CD4-positive, alpha-beta T cell treated with Interferon gamma for 1 hour (primary cell): ENCODE data around the gene HIBADH.
"Not testable (repeated sequence)": the region's sequence is repeated elsewhere in the genome, so short reads cannot be mapped to it uniquely, and the experiment has no call there.

ENCODE experiments used
- DNase-seq: peaks from one replicate; pipeline ENCODE4 v3.0.0-alpha.2; 2020

The HIBADH gene

DNA sequence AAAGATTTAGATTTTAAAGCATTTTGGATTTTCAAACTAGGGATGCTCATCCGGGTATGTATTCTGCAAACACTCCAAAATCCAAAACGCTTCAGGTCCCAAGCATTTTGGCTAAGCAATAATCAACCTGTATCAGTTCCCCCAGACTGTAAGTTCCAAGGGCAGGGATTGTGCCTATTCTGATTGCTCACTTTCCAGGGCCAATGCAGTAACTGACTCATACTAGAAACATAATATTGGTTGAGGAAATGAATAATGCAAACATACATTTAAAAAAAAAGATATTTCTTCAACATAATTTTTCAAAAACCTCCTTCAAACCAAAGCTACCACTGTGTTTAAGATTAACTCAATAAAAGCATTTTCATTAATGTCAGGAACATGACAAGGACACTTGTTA is 69.5 kb downstream of the HIBADH start:
- DNase-seq: no peak

- DNase-seq: no peak
Measured at GRCh38 chr7:27590416-27590815, 72.3 kb downstream of the HIBADH start.

GRCh38 chr7:27587429-27587828 is 75.3 kb downstream of the HIBADH start:
- no peak for DNase-seq

DNA sequence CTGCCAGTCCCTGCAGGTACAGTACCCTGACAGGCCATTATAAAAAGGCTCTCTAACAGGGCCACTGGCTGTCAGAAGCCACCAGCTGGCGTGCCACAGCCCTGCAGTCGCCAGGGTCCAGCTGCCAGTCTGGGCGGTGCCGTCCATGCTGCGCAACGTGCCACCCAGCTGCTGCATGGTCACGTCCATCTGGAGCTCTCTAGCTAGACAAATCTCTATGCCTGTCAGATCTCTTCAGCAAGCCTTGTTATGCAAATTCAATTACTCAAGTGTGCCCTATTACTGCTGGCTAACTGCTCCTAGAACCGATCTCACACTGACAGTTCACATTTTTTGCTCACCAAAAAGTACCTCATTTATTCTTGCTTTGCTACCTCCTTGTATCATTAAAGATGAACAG is 75.9 kb downstream of the HIBADH start:
- DNase-seq: peak; percentile 1

- DNase-seq: no peak
Measured at GRCh38 chr7:27585781-27586447, 76.8 kb downstream of the HIBADH start.

DNA sequence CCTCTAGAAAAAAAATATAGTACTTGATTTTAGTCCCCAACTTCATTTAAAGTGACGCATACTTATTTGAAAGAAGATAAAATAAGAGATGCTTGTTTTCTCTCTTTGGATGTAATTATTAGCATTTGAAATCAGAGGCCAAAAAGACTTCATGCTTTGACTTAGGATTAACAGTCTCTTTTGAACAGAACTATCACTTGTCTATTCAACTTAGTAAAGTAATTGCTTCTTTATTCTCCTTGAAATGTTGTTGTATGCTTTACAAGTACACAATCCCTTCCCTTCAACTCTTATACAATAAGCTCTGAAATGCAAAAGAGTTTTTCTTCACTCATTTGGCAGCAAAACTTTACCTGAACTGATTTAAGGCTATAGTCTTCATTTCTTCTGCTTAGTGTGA is 80.8 kb downstream of the HIBADH start:
- no peak for DNase-seq

DNA sequence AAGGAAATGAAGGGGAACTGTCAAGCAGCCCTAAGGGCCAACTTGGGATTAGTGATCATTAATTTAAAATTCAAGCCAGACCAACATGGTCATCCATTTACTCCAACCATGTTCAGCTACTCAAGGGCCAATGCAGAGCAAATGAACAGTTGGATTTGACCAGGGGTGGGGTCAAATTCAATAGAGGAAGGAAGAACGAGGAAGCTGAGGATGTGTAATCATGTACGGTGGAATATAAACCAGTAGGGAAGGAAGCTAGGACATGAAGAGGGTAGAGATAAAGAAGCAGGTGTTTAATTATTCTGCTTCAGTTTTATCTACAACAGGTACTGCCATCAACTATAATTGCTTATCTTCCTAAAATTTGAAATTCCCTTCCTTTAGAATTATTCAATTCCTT is 81.6 kb downstream of the HIBADH start:
- no peak for DNase-seq

DNA sequence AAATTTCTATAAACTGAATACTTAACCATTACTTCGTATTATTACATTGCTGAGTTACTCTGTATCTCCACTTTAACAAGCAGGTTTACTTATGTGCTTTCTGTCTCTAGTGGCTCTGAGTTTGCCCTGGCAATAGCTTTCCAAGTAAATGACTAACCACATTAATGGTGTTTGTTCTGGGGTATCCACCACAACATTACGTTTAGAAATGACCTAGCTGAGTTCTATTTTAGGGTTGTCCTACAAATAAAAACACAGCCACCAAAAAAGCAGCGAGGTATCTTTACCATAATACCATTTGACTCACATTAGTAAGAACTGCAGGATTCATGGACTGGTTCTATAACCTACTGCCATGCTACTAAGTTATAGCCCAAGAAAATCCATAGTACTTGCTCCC is 83.1 kb downstream of the HIBADH start:
- DNase-seq: no peak

- not testable (repeated sequence) for DNase-seq
Measured at GRCh38 chr7:27578169-27578568, 84.5 kb downstream of the HIBADH start.

DNA sequence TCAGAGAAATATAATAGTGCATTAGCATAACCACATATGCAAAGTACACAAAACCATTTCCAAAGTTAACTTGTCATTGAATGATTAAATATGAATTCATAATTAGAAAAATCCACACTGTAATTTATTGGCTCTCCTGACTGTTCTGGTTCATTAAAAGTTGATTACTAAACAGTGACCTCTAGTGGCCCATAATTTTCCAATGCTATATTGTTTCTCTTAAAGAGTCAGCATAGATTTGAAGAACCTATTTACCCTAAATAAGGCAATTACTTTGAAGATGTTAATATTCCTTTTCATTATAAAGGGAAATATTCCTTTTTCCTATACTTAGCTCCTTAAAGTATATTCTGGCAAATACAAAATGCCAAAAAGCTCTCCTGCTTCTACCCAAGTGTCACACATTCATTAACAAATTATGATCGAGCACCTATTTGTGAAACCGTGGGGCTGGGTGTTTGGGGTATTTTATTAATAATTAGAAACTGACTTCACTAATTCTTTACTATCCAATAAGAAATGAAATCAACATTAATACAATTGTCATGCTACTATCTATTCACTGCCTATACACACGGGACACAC is 86.2 kb downstream of the HIBADH start:
- no peak for DNase-seq

DNA sequence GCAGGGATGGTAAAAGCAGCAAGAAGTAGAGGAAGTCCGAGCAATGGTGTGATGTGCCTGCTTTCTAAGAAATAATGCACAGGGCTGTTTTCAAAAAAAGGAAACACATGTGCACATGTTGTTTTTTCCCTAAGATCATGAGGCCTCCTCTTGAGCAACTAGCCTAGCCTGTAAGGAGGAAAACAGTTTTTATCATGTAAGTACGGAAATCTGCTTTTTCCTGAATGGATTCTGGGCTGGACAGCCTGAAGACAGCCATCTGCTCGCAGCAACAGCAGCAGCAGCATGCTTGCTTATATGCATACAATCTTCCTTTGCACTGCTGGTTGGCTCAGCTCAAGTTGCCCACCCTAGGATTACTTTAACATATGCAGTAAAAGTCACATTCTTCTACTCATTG is 87.1 kb downstream of the HIBADH start:
- DNase-seq: no peak

- no peak for DNase-seq
Measured at GRCh38 chr7:27569106-27569505, 93.6 kb downstream of the HIBADH start.

DNA sequence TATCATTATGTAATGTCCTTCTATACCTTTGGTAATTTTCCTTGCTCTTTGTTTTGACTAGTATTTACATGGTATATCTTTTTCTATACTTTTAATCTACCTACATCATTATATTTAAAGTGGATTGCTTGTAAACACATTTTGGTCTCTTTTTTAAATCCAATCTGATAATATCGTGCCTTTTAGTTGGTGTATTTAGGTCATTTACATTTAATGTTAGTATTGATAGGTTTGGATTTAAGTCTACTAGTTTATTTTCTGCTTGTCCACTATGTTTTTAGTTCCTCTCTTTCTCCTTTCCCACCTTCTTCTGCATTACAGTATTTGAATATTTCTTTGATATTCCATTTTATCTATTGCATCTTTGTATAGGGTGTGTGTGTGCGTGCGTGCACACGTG is 95.4 kb downstream of the HIBADH start:
- no peak for DNase-seq

- DNase-seq: no peak
Measured at GRCh38 chr7:27564881-27565482, 97.7 kb downstream of the HIBADH start.

DNA sequence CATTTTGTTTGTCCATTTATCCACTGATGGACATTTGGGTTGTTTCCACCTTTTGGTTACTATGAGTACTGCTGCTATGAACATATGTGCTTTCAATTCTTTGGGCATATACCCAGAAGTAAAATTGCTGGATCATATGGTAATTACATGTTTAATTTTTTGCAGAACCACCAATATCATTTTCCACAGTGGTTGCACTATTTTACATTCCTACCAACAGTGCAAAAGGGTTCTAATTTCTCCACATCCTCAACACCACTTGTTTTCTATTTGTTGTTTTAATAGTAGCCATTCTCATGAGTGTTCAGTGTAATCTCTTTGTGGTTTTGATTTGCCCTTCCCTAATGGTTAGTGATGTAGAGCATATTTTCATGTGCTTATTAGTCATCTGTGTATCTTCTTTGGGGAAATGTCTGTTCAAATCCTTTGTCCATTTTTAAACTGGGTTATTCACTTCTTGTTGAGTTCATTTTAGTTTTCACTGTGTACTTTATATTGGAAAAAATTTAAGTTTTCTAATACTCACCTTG is 101.9 kb downstream of the HIBADH start:
- no peak for DNase-seq

- DNase-seq: no peak
Measured at GRCh38 chr7:27555670-27556069, 107.0 kb downstream of the HIBADH start.

DNA sequence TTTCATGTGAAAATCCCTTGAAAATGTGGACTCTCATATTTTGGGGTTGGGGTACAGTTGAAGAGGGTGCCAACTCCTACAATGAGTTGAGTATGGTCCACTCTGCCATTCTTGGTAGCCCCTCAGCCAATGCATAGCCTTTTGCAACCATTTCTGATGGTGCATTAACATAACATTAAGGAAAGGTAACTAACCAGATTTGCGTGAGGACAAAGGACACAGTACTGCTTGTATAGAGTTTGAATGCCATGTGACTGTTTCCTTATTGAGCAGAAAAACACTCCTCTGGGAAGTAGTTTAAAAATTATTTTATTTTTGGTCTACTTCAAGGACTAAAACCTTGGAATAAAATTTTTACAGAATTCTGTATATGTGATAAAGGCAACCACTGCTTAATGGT is 107.9 kb downstream of the HIBADH start:
- DNase-seq: no peak

DNA sequence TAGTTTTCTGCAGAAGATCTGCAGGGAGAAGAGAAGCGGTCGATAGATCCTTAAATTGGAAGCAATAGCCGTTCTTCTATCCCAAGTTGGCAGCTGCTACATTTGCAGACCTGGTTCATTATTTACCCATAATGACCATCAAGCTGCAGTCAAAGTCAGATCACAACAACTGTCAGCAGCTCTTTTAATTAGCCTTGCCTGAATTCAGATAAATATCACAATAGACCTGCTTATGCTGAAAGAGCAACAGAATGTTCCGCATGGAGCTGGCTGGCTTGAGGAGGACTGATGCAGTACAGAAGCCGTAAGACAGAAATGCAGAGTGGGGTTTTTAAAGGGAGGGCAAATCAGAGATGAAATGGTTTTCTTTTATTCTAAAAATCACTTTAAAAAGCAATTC is 109.4 kb downstream of the HIBADH start:
- no peak for DNase-seq

GRCh38 chr7:27551803-27552400 is 110.8 kb downstream of the HIBADH start:
- no peak for DNase-seq

- DNase-seq: no peak
Measured at GRCh38 chr7:27549606-27550005, 113.1 kb downstream of the HIBADH start.

- DNase-seq: no peak
Measured at GRCh38 chr7:27548304-27548703, 114.4 kb downstream of the HIBADH start.

GRCh38 chr7:27547401-27547800 is 115.3 kb downstream of the HIBADH start:
- DNase-seq: no peak

DNA sequence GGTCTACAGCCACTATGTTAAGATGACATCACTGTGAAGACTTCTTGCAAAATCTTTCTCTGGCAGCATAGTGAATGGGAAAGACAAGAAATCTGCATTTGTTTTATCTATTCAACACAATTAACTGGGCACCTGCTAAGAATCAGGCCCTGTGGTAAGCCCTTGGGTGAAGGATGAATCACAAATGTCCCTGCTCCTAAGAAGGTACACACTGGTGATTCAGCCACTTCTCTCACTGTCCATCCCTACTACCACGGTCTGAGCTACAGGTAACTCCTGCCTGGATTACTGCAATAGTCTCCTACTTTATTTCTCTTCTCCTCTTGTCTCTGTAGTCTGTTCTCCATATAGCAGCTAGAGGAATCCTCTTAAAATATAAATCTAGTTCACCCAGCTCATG is 116.1 kb downstream of the HIBADH start:
- no peak for DNase-seq

- no peak for DNase-seq
Measured at GRCh38 chr7:27535795-27536194, 126.9 kb downstream of the HIBADH start.
